ENCODE results near the gene NOLC1.

DNA sequence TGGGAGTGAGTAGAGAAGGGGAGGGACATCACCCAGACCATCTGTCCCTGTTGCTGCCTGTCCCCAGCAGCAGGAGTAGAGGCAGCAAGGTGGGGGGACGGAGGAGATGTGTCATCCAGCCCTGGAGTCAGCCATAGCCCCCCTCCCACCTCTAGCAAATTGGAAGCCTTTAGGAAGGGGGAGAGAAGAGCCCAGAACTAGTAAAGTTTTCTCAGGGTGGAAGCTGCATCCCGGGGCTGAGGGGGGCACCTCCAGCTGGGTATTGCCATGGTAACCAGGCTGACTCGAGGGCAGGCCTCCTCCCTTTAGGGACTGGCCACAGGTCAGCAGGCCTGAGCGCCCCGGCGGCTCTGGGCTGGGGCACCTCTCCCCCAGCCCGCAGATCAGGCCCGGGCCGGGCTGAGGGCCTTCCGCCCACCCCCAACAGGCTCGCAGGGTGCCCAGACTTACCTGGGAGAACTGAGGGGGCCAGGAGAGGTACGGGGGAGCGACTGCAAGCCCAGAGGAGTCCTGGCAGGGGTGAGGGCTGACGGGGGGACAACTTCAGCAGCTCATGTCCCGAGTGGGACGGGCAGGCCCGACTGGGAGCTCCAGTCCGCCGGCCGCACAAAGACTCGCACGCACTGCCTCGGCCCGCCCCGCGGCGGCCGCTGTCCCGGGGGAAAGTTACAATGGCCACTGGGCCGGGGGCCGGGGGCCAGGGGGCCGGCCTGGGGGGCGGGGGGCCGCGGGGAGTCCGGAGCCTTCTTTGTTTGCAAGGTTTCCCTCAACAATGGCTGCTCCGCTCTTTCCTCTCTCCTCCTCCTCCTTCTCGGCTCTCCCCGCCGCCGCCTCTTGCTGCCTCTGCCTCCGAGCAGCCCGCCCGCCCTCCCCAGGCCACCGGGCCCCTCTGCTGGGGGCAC, 38.0 kb upstream of the NOLC1 start:
- TF ChIP-seq, protein P1, sequence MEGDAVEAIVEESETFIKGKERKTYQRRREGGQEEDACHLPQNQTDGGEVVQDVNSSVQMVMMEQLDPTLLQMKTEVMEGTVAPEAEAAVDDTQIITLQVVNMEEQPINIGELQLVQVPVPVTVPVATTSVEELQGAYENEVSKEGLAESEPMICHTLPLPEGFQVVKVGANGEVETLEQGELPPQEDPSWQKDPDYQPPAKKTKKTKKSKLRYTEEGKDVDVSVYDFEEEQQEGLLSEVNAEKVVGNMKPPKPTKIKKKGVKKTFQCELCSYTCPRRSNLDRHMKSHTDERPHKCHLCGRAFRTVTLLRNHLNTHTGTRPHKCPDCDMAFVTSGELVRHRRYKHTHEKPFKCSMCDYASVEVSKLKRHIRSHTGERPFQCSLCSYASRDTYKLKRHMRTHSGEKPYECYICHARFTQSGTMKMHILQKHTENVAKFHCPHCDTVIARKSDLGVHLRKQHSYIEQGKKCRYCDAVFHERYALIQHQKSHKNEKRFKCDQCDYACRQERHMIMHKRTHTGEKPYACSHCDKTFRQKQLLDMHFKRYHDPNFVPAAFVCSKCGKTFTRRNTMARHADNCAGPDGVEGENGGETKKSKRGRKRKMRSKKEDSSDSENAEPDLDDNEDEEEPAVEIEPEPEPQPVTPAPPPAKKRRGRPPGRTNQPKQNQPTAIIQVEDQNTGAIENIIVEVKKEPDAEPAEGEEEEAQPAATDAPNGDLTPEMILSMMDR (IDR thresholded peaks at IDR 0.05) = no peak
- no peak for TF ChIP-seq POLR2A (IDR thresholded peaks at IDR 0.05)
